ENCODE measurements around the gene TXNDC5.
"Not testable (repeated sequence)": the region's sequence is repeated elsewhere in the genome, so short reads cannot be mapped to it uniquely, and the experiment has no call there.

Gene TXNDC5

DNA sequence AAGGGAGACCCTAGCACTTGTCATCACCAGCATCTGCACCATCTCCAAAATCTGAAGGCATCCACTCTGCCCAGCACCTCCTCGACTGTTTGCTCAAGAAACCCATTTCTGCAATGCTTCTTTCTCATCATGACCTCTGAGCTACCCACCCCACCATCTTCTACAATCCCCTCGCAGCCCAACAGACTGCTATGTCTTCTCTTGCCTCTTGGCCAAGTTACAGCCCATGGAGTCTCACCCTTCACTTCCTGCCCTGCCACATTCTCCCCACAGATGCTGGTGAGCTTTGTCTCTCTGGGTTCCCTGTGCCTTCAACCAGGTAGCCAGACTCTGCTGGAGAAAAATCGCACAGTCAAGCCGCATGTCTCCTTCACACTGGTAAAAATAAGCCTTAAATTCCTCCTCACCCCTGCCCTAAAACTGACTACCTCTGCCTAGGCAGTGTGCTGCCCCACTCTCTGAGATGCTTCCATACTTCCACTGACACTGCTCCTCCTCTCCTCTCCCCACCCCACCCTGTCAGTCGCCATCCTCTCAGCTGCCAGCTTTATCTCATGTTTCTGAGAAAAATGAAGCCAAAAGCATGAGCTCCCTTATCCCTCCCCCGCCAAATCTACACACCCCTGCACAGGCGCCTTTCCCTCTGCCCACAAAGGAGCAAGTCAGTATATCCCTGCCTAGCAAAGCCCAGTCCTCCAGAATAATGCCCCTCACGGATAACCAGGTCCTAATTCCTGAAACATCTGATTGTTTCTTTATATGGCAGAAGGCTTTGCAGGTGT is 2.3 kb upstream of the TXNDC5 start:
- no peak for DNase-seq

- no peak for DNase-seq
Measured at GRCh38 chr6:7912024-7912423, 1.4 kb upstream of the TXNDC5 start.

GRCh38 chr6:7911345-7911725 is 747 bp upstream of the TXNDC5 start:
- DNase-seq: no peak

DNA sequence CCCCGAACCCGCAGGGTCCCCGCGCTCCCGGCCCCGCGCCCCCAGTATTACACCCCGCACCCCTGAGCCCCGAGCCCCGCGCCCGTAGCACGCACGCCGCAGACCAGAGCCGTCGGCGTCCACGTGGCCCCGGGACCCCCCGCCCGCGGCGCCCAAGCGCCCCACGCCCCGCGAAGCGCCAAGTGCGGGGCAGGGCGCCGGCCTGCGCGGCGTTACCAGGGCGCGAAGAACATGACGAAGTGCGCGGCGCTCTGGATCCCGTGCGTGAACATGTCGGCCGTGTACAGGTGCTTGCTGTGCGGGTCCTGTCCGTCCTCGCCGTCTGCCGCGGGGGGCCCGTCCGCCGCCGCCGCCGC is 312 bp downstream of the TXNDC5 start:
- DNase-seq: no peak

DNA sequence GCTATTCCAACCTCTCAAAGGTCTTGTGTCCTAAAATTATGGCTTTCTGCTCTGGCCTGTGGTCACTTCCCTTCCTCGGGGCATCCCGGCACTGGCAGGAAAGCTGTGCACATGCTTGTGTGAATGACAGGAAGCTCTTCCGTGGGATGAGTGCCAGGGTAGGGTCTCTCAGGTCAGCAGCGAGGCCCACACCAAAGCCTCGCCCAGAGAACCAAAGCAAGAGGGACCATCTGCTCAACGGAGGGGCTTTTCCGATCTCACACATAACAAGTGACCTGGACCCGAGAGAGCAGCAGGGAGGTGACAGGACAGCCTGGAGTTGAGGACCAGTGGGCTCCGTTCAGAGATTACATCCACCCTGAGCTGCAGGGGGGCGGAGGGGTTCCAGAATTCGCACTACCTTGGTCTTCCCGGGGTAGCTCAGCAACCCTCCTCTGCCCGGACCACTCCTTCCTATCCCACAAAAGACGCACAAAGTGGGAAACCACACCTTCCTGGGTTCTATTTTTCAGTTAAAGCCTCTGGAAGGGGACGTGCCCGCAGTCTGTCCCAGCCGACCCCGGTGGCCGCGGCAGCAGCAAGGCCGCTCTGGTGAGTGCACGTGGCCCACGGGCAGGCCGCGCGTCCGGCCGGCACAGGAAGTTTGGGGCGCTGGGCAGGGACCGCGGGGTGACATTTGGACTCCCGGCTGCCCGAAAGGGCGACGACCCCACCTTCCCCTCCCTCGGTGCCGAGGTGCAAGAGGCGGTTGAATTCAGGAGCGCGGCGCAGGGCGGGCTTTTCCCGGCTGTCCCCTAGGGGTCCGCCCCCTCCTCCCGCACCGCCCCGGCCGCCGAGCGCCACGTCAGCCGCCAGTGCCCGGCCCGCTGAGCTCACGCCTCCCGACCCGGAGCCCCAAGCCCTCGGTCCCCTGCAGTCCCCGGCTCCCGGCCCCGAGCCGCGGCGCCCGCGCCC is 988 bp downstream of the TXNDC5 start:
- no peak for DNase-seq

DNA sequence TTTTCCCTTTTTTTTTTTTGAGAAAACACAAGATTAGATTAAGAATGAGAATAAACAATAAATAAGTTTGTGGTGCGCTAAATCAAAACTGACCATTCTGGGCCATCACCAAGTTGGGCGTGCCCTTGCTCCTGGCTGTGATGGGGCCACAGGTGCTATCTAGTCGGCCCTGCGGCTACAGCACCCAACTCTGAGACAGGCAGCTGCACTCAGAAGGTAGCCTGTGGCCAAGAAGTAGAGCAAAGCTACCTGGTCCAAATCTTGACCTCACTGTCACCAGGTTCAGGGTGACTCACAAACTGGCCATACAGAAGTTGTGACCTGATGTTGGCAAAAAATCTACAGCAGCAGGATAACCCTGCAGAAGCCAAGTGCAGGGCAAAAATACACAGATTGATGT is 3.4 kb downstream of the TXNDC5 start:
- DNase-seq: no peak

DNA sequence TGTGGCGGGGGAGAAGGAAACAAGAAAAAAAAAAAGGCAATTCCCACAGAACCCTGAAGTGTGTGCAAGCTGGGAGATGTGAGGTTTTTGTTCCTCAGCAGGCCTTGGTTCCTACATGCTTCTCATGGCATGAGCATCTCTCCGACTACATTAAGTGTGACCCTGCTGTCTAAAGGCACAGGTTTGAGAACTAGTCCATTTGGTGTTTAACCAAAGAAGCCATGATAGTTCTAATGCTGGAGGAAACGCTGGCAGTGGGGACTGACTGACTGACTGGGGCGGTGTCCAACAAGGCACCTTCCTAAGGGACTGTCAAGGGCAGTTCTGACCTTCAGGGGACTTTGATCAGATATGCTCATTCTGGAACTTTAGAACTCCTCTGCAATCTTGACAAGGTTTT is 3.8 kb downstream of the TXNDC5 start:
- no peak for DNase-seq

DNA sequence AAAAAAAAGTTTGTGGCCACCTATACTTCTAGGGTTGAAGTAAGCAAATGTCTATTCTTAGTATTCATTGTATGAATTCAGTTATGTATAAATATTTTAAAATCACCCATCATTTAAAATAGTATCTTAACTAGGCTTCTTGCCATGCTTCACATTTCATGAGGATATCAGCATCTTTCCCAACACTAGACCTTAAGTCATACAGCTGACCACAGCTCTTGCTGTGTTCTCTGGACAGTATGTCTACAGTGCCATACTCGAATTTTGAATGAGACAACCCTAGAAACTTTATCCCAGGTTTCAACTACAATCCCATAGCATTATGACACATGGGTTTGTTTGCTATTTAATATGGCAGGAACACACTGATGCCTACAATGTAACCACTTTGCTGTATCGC is 5.2 kb downstream of the TXNDC5 start:
- no peak for DNase-seq

DNA sequence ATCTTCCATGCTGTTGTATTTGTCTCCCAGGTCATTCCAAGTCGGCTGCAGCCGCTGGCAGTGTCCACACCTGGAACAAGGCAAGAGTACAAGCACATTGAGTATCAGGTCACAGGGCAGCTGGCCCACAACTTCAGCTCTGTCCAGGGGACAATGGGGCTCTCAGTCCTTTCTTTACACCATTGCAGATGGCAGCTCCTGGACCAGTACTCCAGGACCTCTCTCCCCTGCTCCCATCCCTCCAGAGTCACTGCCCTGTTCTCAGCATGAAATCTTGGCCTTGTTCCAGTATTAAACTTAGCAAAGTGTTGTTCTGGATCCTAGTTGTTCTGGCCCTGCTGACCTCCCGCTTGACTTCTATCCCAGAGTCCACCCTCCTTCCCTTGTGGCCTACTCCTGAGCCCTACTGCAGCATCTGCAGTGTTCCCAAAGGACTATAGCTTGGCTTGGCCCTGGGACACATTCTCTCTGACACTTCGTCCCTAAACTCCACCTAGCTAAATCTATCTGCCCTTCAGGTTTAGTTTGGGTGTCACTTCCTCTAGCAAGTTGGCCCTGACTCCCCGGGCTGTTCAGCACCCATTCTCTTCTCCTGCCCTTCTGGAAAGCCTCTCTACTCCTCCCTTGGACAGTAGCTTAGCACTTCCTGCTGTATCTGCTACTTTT is 5.8 kb downstream of the TXNDC5 start:
- no peak for DNase-seq

DNA sequence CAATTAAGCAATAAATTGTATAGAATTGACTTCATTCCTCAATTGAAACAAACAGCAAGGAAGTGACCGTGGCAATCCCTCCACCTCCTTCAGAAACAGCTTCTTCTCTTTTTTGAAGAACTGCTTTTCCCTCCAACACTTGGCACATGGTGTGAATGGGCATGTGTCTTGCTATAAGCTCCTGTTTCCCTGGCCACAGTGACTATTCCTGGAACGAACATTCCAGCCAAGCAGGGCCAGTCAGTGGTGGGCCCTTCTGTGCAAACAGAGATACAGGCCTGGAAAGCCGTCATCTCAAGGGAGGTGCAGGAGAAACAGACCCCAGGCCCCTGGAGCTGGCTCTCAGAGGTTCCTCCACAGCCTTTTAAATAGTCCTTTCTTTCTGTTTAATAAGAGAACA is 6.9 kb downstream of the TXNDC5 start:
- no peak for DNase-seq

GRCh38 chr6:7902867-7903266 is 7.7 kb downstream of the TXNDC5 start:
- no peak for DNase-seq

DNA sequence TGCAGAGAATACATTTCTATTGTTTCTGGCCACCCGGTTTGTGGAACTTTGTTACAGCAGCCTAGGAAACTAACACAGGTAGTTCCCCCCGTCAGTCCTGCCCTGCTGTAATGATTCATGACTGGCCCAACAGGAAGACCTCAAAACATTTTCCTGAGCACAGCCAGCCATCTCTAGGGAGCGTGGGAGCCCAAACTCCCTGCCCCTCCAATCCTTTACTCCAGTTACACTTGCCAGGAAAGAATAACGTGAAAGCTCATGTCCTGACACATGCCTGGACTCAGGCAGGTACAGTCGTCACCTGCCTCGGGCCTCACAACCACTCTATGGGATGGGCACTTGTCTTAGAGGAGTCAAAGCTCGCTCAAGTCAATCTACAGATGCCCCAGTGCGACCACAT is 8.4 kb downstream of the TXNDC5 start:
- DNase-seq: no peak

DNA sequence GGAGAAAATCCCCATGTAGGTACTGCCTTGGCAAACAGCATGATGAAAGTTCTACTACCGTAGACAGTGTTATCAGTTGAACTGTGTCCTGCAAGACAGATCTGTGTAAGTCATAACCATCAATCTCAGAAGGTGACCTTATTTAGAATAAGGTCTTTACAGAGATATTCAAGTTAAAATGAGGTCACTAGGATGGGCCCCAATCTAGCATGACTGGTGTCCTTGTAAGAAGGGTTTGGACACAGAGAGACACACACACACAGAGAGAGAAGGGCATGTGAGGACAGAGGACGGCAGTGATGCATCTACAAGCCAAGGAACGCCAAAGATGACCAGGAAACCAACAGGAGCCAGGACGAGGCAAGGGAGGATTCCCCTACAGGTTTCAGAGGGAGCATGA is 8.8 kb downstream of the TXNDC5 start:
- no peak for DNase-seq

GRCh38 chr6:7901056-7901455 is 9.5 kb downstream of the TXNDC5 start:
- no peak for DNase-seq

- no peak for DNase-seq
Measured at GRCh38 chr6:7900621-7901020, 10.0 kb downstream of the TXNDC5 start.

- DNase-seq: no peak
Measured at GRCh38 chr6:7899889-7900213, 10.7 kb downstream of the TXNDC5 start.

DNA sequence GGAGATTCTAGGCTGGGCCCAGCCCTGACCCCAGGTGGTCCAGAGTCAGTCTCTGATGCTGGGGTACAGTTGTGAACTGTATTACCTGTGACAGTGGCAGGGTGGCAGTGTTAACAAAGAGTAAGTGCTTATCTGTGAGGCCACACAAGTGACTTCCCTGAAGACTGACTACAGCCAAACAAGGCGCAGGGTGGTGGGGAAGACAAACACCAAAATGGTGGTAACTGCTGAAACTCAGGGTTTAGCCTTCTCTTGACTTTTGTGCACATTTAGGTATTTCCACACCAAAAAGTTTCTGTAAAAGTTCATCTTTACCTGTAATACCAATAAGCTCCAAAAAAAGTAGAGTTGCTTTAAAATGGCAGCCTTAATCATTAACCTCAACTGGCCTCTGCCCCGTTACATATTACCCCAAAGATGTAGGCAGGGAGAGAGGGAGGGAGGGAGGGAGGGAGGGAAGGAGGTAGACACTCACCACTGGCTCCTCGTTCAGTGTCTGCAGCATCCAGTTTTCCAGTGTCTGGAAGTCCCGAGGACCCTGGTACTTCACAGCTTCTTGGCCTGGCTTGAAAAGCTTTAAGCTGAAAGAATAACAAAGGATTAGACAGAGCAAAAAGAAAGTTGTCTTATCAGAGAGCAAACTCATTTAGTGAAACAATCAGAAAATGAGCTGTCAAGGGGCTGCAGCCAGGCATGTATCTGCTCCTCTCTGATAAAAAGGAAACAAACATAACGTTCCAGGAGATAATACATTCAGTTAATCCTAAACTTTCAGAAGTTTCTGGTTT is 11.3 kb downstream of the TXNDC5 start:
- no peak for DNase-seq

DNA sequence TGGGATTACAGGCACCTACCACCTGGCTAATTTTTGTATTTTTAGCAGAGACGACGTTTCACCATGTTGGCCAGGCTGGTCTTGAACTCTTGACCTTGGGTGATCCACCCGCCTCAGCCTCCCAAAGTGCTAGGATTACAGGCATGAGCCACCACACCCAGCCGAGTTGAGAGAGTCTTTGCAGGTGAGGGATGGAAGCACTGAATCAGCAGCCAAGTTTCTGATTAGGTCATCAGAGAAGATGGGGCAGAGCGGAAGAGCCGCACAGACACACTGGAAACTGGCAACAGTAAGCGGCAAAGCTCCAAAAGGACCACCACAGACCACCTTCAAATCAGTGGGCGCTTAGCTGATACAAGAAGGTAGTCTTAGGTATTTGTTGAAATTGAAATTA is 12.4 kb downstream of the TXNDC5 start:
- DNase-seq: not testable (repeated sequence)

- no peak for DNase-seq
Measured at GRCh38 chr6:7897461-7898192, 13.0 kb downstream of the TXNDC5 start.

- DNase-seq: no peak
Measured at GRCh38 chr6:7896465-7896987, 14.1 kb downstream of the TXNDC5 start.

DNA sequence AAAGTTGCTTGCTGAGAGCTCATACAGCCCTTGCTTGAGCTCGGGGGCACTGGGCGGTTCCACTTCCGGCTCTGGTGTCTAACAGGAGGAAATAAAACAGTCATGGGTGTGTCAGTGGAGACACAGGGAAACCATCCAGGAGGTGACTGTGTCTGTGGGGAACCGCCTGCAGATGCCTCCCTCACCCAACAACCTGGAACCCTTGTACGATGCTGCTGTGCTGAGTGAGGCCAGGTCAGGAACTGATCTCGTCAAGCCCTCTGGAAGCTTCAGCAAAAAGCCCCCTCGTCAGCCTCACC is 15.5 kb downstream of the TXNDC5 start:
- no peak for DNase-seq

All from cerebellar nuclear complex (tissue), 1 donor.